ENCODE results near the gene TDRD9. TPM values are rescaled to one million over a fixed set of nuclear protein-coding genes. Genes with fewer than 3 reads are reported as not detected.

The TDRD9 gene
- total RNA-seq, 1 experiment from 2014 or later = 0.07 TPM

- H3K9me2 ChIP-seq (replicated peaks; ENCODE audit: low read length) = no peaks in the 10 kb centered on the region
- H3K27me3 ChIP-seq (ENCODE audit: low read length) = no peaks in the 10 kb centered on the region
- no peaks in the 10 kb centered on the region for H3F3A ChIP-seq (ENCODE audit: low read length, unreplicated experiment)
- no peak overlapping the region for H3K27ac ChIP-seq (ENCODE audit: low read length)
- no peak for DNase-seq
- H3K4me2 ChIP-seq (ENCODE audit: low read length) = peak overlapping the region; percentile 63; the same call in 1 of the 2 replicates
- intact Hi-C loops (cut with micrococcal nuclease) = loop anchor here (2.0 kb wide), 1 partner anchor 37 kb away; no protein-coding TSS in a partner anchor
- no TSS peak for BruUV-seq (replicated peaks)
- H3K4me1 ChIP-seq (ENCODE audit: insufficient read depth, low read length) = no peaks in the 10 kb centered on the region
- TF ChIP-seq EZH2phosphoT487 (IDR thresholded peaks at IDR 0.05; ENCODE audit: borderline replicate concordance, low read length) (no peak), CTCF (conservative IDR thresholded peaks at IDR 0.05; ENCODE audit: low read depth, low read length) (no peak), EZH2 (IDR thresholded peaks at IDR 0.05; ENCODE audit: low read length, unreplicated experiment) (no peak)
- no peak for ATAC-seq
- no peaks in the 10 kb centered on the region for H3K36me3 ChIP-seq (ENCODE audit: low read depth, low read length)
- POLR2A ChIA-PET (ENCODE audit: unreplicated experiment) = no interaction called here
- H3K79me2 ChIP-seq (ENCODE audit: low read length) = no peaks in the 10 kb centered on the region
- CTCF ChIA-PET = interaction anchor here (0.6 to 1.1 kb wide), 2 partner anchors 16 to 47 kb away, joined by 6 to 7 read pairs; no protein-coding TSS in a partner anchor
- H3K4me3 ChIP-seq (ENCODE audit: low read length) = no peak overlapping the region
- no peaks in the 10 kb centered on the region for H3K9me3 ChIP-seq (ENCODE audit: low read length)
- H4K20me1 ChIP-seq (ENCODE audit: low read length) = no peaks in the 10 kb centered on the region
- no peak overlapping the region for H3K9ac ChIP-seq (ENCODE audit: low read length)
- 0 out of 2 replicates have a peak overlapping the region, but pooled peaks have one; percentile 52 for H2AFZ ChIP-seq (ENCODE audit: low read length)
Measured at GRCh38 chr14:104094056-104094708, 165.9 kb downstream of the TDRD9 start.

DNA sequence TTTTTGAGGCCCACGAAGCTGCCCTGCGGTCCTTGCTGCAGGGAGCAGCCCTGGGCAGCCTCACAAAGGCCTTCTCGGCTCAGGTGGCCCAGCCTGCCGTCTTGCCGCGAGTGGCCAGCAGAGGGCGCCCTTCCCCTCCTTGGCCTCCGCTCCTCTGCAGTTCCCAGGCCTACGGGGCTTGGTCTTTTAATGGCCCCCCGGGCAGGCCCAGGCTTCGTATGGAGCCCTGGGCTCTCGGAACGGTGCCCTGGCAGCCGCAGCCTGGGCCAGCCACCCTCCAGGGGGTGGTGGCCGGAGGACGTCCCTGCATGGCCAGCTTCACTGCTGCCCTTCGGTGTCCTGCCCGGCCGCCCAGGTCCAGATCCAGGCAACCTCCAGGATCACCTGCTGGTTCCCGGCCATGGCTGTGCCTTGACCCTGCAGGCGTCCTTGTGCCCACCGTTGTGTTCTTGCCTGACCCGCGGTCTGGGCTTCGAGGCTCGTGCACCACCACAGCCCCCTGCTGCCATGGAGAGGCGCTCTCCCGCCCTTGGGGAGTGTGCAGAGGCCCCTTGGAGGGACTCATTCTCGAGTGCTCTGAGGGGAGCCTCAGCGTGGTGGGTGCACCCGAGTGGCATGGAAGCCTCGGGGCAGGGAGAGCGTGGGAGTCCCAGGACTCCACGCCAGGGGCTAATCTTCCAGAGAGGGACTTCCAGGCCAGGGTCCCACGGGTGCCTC lies 166.6 kb downstream of the TDRD9 start:
- Histone ChIP-seq H4K20me1 (ENCODE audit: low read length) (no peaks in the 10 kb centered on the region), H3K79me2 (ENCODE audit: low read length) (no peaks in the 10 kb centered on the region), H3K27me3 (ENCODE audit: low read length) (no peaks in the 10 kb centered on the region), H3K9me2 (replicated peaks; ENCODE audit: low read length) (no peaks in the 10 kb centered on the region), H3K4me2 (ENCODE audit: low read length) (peak overlapping the region; percentile 63; the same call in 1 of the 2 replicates), H3K4me3 (ENCODE audit: low read length) (no peak overlapping the region), H3K36me3 (ENCODE audit: low read depth, low read length) (no peaks in the 10 kb centered on the region), H2AFZ (ENCODE audit: low read length) (0 out of 2 replicates have a peak overlapping the region, but pooled peaks have one; percentile 52), H3K4me1 (ENCODE audit: insufficient read depth, low read length) (no peaks in the 10 kb centered on the region), H3K9ac (ENCODE audit: low read length) (no peak overlapping the region), H3K9me3 (ENCODE audit: low read length) (no peaks in the 10 kb centered on the region), H3K27ac (ENCODE audit: low read length) (no peak overlapping the region), H3F3A (ENCODE audit: low read length, unreplicated experiment) (no peaks in the 10 kb centered on the region)
- TF ChIP-seq EZH2phosphoT487 (IDR thresholded peaks at IDR 0.05; ENCODE audit: borderline replicate concordance, low read length) (no peak), CTCF (conservative IDR thresholded peaks at IDR 0.05; ENCODE audit: low read depth, low read length) (peak; percentile 91)
- DNase-seq (peak; percentile 70), ATAC-seq (peak; percentile 85)
- ChIA-PET CTCF (interaction anchor here (0.6 to 1.1 kb wide), 2 partner anchors 17 to 48 kb away, joined by 6 to 7 read pairs; no protein-coding TSS in a partner anchor), POLR2A (ENCODE audit: unreplicated experiment) (no interaction called here)
- BruUV-seq (replicated peaks) = no TSS peak
- intact Hi-C loops (cut with micrococcal nuclease) = loop anchor here (2.0 kb wide), 1 partner anchor 36 kb away; no protein-coding TSS in a partner anchor
